ENCODE data around the gene TUBA3E. TPM values are rescaled to one million over a fixed set of nuclear protein-coding genes. Genes with fewer than 3 reads are reported as not detected.
A peak's percentile ranks its signal among the peaks of the same experiment; 100 is the strongest.

Gene TUBA3E
- total and polyA plus RNA-seq, 2 of the 13 experiments (the other 11 are each of a cell fraction or from before 2014, with no cell fraction given), result not detected

DNA sequence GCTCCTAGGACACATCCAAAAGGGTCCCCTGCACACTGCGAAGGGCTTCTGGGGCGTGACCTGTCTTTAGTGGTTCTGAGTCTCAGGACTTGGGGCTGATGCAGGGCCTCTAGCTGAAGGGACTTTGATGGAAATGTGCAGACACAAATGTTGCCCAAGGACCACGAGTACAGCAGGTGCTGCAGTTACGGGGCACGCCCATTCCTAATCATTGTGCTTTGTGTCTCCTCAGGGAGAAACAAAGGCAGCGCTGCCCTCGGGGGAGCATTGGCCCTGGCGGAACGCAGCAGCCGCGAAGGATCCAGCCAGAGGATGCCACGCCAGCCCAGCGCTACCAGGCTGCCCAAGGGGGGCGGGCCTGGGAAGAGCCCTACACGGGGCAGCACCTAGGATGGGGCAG lies 8.0 kb downstream of the TUBA3E start:
- 78% methylated on average over 5 of the region's 15 CpGs for WGBS (ENCODE audit: low lambda C conversion rate)
- BruUV-seq (replicated peaks), result no TSS peak
- TF ChIP-seq ZNF44 (CRISPR knock-in tag; IDR thresholded peaks at IDR 0.05) (no peak), POLR2G (IDR thresholded peaks at IDR 0.05; ENCODE audit: low read depth, low read length) (peak; percentile 38; the same call in 1 of the 2 replicates), AGO2 (optimal IDR thresholded peaks at IDR 0.05; ENCODE audit: low read depth, low read length) (peak; percentile 79), AGO1 (IDR thresholded peaks at IDR 0.05; ENCODE audit: low read depth, low read length, poor library complexity, severe bottlenecking) (peak; percentile 38)
- TF ChIP-seq, protein P1, sequence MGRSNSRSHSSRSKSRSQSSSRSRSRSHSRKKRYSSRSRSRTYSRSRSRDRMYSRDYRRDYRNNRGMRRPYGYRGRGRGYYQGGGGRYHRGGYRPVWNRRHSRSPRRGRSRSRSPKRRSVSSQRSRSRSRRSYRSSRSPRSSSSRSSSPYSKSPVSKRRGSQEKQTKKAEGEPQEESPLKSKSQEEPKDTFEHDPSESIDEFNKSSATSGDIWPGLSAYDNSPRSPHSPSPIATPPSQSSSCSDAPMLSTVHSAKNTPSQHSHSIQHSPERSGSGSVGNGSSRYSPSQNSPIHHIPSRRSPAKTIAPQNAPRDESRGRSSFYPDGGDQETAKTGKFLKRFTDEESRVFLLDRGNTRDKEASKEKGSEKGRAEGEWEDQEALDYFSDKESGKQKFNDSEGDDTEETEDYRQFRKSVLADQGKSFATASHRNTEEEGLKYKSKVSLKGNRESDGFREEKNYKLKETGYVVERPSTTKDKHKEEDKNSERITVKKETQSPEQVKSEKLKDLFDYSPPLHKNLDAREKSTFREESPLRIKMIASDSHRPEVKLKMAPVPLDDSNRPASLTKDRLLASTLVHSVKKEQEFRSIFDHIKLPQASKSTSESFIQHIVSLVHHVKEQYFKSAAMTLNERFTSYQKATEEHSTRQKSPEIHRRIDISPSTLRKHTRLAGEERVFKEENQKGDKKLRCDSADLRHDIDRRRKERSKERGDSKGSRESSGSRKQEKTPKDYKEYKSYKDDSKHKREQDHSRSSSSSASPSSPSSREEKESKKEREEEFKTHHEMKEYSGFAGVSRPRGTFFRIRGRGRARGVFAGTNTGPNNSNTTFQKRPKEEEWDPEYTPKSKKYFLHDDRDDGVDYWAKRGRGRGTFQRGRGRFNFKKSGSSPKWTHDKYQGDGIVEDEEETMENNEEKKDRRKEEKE (IDR thresholded peaks at IDR 0.05), result no peak
- TF ChIP-seq, protein P2, sequence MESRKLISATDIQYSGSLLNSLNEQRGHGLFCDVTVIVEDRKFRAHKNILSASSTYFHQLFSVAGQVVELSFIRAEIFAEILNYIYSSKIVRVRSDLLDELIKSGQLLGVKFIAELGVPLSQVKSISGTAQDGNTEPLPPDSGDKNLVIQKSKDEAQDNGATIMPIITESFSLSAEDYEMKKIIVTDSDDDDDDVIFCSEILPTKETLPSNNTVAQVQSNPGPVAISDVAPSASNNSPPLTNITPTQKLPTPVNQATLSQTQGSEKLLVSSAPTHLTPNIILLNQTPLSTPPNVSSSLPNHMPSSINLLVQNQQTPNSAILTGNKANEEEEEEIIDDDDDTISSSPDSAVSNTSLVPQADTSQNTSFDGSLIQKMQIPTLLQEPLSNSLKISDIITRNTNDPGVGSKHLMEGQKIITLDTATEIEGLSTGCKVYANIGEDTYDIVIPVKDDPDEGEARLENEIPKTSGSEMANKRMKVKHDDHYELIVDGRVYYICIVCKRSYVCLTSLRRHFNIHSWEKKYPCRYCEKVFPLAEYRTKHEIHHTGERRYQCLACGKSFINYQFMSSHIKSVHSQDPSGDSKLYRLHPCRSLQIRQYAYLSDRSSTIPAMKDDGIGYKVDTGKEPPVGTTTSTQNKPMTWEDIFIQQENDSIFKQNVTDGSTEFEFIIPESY (CRISPR knock-in tag; IDR thresholded peaks at IDR 0.05), result 0 out of 2 replicates have a peak, but pooled peaks have one; percentile 15
- H3K27me3 ChIP-seq (ENCODE audit: control insufficient read depth in 1 of 2, insufficient read depth in 2 of 2, low read length in 2 of 2), result no peaks in the 10 kb centered on the region
- H3K9ac ChIP-seq (ENCODE audit: insufficient read depth, low read depth, low read length), result no peak overlapping the region
- no peak for FAIRE-seq
- H3K9me3 ChIP-seq (ENCODE audit: low read length), result no peaks in the 10 kb centered on the region
- CTCF ChIA-PET (ENCODE audit: low intra/inter-chr PET ratio, low total read pairs), result no interaction called here
- H4K20me1 ChIP-seq (ENCODE audit: insufficient read depth, low read length), result no peaks in the 10 kb centered on the region
- ATAC-seq, result peak; percentile 3; the same call in 1 of the 3 replicates
- no peak overlapping the region for H2AFZ ChIP-seq (ENCODE audit: low read length)
- peaks cover 13% of the 10 kb centered on the region for H3K4me1 ChIP-seq (ENCODE audit: insufficient read depth, low read length)
- no peak overlapping the region for H3K27ac ChIP-seq (ENCODE audit: extremely low read length, insufficient read depth, low read length)
- intact Hi-C loops (cut with micrococcal nuclease; ENCODE audit: unreplicated experiment), result no loop called here
- no peak for DNase-seq (ENCODE audit: low spot score)
- POLR2A ChIA-PET, result no interaction called here
- H3K79me2 ChIP-seq (ENCODE audit: insufficient read depth, low read length), result no peaks in the 10 kb centered on the region
- H3K36me3 ChIP-seq (replicated peaks in 1 of 2; ENCODE audit: control insufficient read depth in 1 of 2, insufficient read depth in 2 of 2, low read length in 2 of 2), result peaks cover 0 to 3% of the 10 kb centered on the region in 2 experiments; a peak in 1 of 5 replicates
- H3K4me3 ChIP-seq (replicated peaks in 1 of 3; ENCODE audit: insufficient read depth in 1 of 3, low read depth in 2 of 3, low read length in 3 of 3), result no peak overlapping the region
- no peak overlapping the region for H3K4me2 ChIP-seq (ENCODE audit: low read depth, low read length)
- in situ Hi-C loops (cut with HindIII; ENCODE audit: extremely low pct_ligation_motif_present, low pct_unique_long_range_greater_than_20kb), result loop anchor here (25.0 kb wide), 1 partner anchor 1297 kb away; the partner anchor contains the start of genes MZT2A and TUBA3D

Measured in HepG2 (cell line).